Suprapubic skin (tissue), 4 donors: Measurements from ENCODE around the gene EPHA10.

ENCODE experiments used
- CTCF ChIP-seq, 2 donors: fragments of 200-600 bp in 1 of 2; fragments of 450-650 bp in 1 of 2; sonication (generic) in 1 of 2; IDR thresholded peaks; one replicate each; pipeline ENCODE4 v1.5.1; 2016 to 2019; ENCODE audit warnings: antibody characterized with exemption in 2 of 2, mild to moderate bottlenecking in 1 of 2, moderate library complexity in 1 of 2
- POLR2A ChIP-seq, 2 donors: fragments of 450-650 bp; IDR thresholded peaks; one replicate each; pipeline ENCODE4 v1.6.1; 2017; ENCODE audit warnings: antibody characterized with exemption in 2 of 2, mild to moderate bottlenecking in 2 of 2, moderate library complexity in 2 of 2
- POLR2AphosphoS5 ChIP-seq, 3 donors: sonication (generic); formaldehyde crosslinking; IDR thresholded peaks; one replicate each; pipeline ENCODE4 v1.6.1; 2017; ENCODE audit warnings: antibody characterized with exemption in 3 of 3

- TF ChIP-seq CTCF (IDR thresholded peaks at IDR 0.05) (no peak), POLR2A (IDR thresholded peaks at IDR 0.05) (no peak), POLR2AphosphoS5 (IDR thresholded peaks at IDR 0.05) (no peak)
Measured at GRCh38 chr1:37813529-37814145, 48.7 kb upstream of the EPHA10 start.
